CD4-positive, alpha-beta T cell (primary cell): ENCODE results near the gene OR10H5. TPM values are rescaled to one million over a fixed set of nuclear protein-coding genes. Genes with fewer than 3 reads are reported as not detected.
A peak's percentile ranks its signal among the peaks of the same experiment; 100 is the strongest.
"Not testable (repeated sequence)": the region's sequence is repeated elsewhere in the genome, so short reads cannot be mapped to it uniquely, and the experiment has no call there.

Experiments used
- ATAC-seq: fragments of 200-7000 bp; cut with Tn5 transposase; one replicate; pipeline ENCODE4 v1.10.0; 2022; ENCODE audit warnings: mild to moderate bottlenecking; ENCODE audit not compliant: poor library complexity
- CTCF ChIA-PET: fragments of 350-600 bp; sonication (Branson Sonifier 250); formaldehyde crosslinking; loops from one replicate; lab custom pipeline; 2021; ENCODE audit warnings: antibody characterized with exemption, inconsistent platforms; lab: Charles Lee
- POLR2A ChIA-PET: fragments of 350-600 bp; sonication (Branson Sonifier 250); formaldehyde crosslinking; loops from one replicate; lab custom pipeline; 2021; ENCODE audit warnings: antibody characterized with exemption, inconsistent platforms; lab: Charles Lee
- DNase-seq, 14 experiments: peaks; one replicate each; pipeline ENCODE4 v3.0.0-alpha.2; 2013 to 2020; ENCODE audit warnings: mixed read lengths in 2 of 14
- H3K27ac ChIP-seq, 2 donors: one replicate each; pipeline versions ENCODE4 v1.5.1 to v1.7.0; 2013; ENCODE audit warnings: low read length in 2 of 2, low read depth in 1 of 2, mild to moderate bottlenecking in 1 of 2
- H3K27me3 ChIP-seq, 2 experiments: 1 replicate in 1 of 2; 2 replicates in 1 of 2; pipeline versions ENCODE4 v1.6.1 to v1.7.0; 2013; ENCODE audit warnings: low read length in 2 of 2, control low read depth in 1 of 2, mild to moderate bottlenecking in 1 of 2, moderate library complexity in 1 of 2; ENCODE audit not compliant: insufficient read depth in 2 of 2, control insufficient read depth in 1 of 2
- H3K36me3 ChIP-seq: one replicate; pipeline ENCODE4 v1.6.1; 2013; ENCODE audit warnings: low read length, control low read depth; ENCODE audit not compliant: insufficient read depth
- H3K4me1 ChIP-seq: one replicate; pipeline ENCODE4 v1.6.1; 2013; ENCODE audit warnings: low read length, control low read depth; ENCODE audit not compliant: insufficient read depth
- H3K4me3 ChIP-seq: one replicate; pipeline ENCODE4 v1.5.1; 2013; ENCODE audit warnings: mild to moderate bottlenecking, low read length, moderate library complexity
- H3K9me3 ChIP-seq, 2 experiments: 1 replicate in 1 of 2; 2 replicates in 1 of 2; pipeline versions ENCODE4 v1.6.1 to v1.7.0; 2013; ENCODE audit warnings: low read length in 2 of 2, mild to moderate bottlenecking in 2 of 2, control low read depth in 1 of 2, moderate library complexity in 1 of 2; ENCODE audit not compliant: control insufficient read depth in 1 of 2, insufficient read depth in 1 of 2
- H3K27ac Mint-ChIP-seq: one replicate; pipeline ENCODE4 v1.8.0; 2020; ENCODE audit warnings: mixed read lengths
- H3K27me3 Mint-ChIP-seq: one replicate; pipeline ENCODE4 v1.8.0; 2021; ENCODE audit warnings: mixed read lengths
- H3K36me3 Mint-ChIP-seq: one replicate; pipeline ENCODE4 v1.8.0; 2021; ENCODE audit warnings: low read depth, mixed read lengths
- H3K4me1 Mint-ChIP-seq: one replicate; pipeline ENCODE4 v1.8.0; 2021; ENCODE audit warnings: low read depth, mixed read lengths
- H3K4me3 Mint-ChIP-seq: one replicate; pipeline ENCODE4 v1.8.0; 2020; ENCODE audit warnings: mild to moderate bottlenecking, mixed read lengths
- H3K9me3 Mint-ChIP-seq: one replicate; pipeline ENCODE4 v1.8.0; 2020; ENCODE audit warnings: mixed read lengths
- intact Hi-C, 2 experiments: fragments of 100-400 bp; cut with DNase I in 1 of 2; cut with micrococcal nuclease in 1 of 2; formaldehyde crosslinking; loops; one replicate each; pipeline versions ENCODE4 v1.15.1 to v1.9.0; 2023 to 2025; cut with DNase I, micrococcal nuclease
- total RNA-seq, 174 experiments: library from RNA in 2 of 174; stranded (reverse) in 2 of 174; gene quantifications; one replicate each; pipeline ENCODE4 v1.2.3 and lab custom pipeline; 2021 to 2026
- TF ChIP-seq, protein P1 (sequence below): fragments of 200-600 bp; IDR thresholded peaks from one replicate; pipeline ENCODE4 v1.8.0; 2022; ENCODE audit warnings: antibody characterized with exemption, mild to moderate bottlenecking

The OR10H5 gene
- total RNA-seq, 2 experiments from 2014 or later = not detected

- Histone ChIP-seq H3K9me3 (no peaks in the 10 kb centered on the region), H3K27ac (no peak overlapping the region), H3K4me1 (peaks cover 38% of the 10 kb centered on the region), H3K27me3 (no peaks in the 10 kb centered on the region), H3K36me3 (no peaks in the 10 kb centered on the region), H3K4me3 (no peak overlapping the region)
- ATAC-seq = no peak
- H3K4me1 Mint-ChIP-seq = peaks cover 49% of the 10 kb centered on the region
- H3K36me3 Mint-ChIP-seq = peaks cover 4% of the 10 kb centered on the region
- no peaks in the 10 kb centered on the region for H3K27me3 Mint-ChIP-seq
- ChIA-PET POLR2A (no interaction called here), CTCF (interaction anchor here (0.7 kb wide), 2 partner anchors 303 to 1550 kb away, joined by 3 read pairs; no protein-coding TSS in a partner anchor)
- TF ChIP-seq, protein P1, sequence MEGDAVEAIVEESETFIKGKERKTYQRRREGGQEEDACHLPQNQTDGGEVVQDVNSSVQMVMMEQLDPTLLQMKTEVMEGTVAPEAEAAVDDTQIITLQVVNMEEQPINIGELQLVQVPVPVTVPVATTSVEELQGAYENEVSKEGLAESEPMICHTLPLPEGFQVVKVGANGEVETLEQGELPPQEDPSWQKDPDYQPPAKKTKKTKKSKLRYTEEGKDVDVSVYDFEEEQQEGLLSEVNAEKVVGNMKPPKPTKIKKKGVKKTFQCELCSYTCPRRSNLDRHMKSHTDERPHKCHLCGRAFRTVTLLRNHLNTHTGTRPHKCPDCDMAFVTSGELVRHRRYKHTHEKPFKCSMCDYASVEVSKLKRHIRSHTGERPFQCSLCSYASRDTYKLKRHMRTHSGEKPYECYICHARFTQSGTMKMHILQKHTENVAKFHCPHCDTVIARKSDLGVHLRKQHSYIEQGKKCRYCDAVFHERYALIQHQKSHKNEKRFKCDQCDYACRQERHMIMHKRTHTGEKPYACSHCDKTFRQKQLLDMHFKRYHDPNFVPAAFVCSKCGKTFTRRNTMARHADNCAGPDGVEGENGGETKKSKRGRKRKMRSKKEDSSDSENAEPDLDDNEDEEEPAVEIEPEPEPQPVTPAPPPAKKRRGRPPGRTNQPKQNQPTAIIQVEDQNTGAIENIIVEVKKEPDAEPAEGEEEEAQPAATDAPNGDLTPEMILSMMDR = no peak
- H3K9me3 Mint-ChIP-seq = no peaks in the 10 kb centered on the region
- DNase-seq = no peak
- H3K4me3 Mint-ChIP-seq = no peak overlapping the region
- intact Hi-C loops = no loop called here
- no peak overlapping the region for H3K27ac Mint-ChIP-seq
Observed at GRCh38 chr19:15840833-15841232, 53.4 kb downstream of the OR10H5 start.

DNA sequence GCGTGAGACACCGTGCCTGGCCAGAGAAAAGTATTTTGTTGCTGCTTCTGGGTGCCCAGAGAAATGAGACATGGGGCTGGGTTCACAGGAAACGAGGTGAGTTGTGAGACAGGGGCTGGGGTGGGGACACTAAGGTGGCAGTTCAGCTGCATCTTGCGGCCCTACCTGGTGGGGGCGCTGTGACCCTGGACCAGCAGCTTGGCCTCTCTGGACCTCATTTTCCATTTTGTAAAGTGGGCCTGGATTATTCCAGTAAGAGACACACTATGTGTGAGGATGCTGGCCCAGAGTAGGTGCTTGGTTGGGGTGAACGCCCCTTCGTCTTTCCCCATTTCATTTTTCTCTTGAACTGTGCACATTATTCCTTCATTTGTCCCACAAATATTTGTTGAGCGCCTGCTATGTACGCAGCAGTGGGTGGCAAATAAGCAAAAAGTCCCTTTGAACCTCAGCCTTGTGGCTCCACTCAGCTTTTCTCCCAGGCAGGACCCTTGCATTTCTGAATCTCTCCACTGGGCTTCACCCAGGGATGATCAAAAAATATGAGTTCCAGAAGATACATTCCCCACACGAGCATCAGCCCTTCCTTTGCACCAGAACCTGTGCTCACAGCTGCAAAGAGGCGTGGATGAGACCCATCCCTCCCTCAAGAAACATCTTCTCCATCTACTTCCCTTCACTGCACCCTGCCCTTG, 54.6 kb downstream of the OR10H5 start:
- Histone ChIP-seq H3K27ac (no peak overlapping the region), H3K4me1 (peaks cover 33% of the 10 kb centered on the region), H3K27me3 (no peaks in the 10 kb centered on the region), H3K4me3 (no peak overlapping the region), H3K9me3 (no peaks in the 10 kb centered on the region), H3K36me3 (no peaks in the 10 kb centered on the region)
- intact Hi-C loops = no loop called here
- H3K36me3 Mint-ChIP-seq = no peaks in the 10 kb centered on the region
- H3K4me3 Mint-ChIP-seq = no peak overlapping the region
- no peak overlapping the region for H3K27ac Mint-ChIP-seq
- no peaks in the 10 kb centered on the region for H3K9me3 Mint-ChIP-seq
- POLR2A ChIA-PET = no interaction called here
- TF ChIP-seq, protein P1 = no peak
- DNase-seq (peak in 1 of 14 experiments; percentile 35), ATAC-seq (no peak)
- H3K4me1 Mint-ChIP-seq = peaks cover 49% of the 10 kb centered on the region
- no peaks in the 10 kb centered on the region for H3K27me3 Mint-ChIP-seq
- CTCF ChIA-PET = interaction anchor here (0.6 kb wide), 1 partner anchor 25 kb away, joined by 3 read pairs; no protein-coding TSS in a partner anchor

DNA sequence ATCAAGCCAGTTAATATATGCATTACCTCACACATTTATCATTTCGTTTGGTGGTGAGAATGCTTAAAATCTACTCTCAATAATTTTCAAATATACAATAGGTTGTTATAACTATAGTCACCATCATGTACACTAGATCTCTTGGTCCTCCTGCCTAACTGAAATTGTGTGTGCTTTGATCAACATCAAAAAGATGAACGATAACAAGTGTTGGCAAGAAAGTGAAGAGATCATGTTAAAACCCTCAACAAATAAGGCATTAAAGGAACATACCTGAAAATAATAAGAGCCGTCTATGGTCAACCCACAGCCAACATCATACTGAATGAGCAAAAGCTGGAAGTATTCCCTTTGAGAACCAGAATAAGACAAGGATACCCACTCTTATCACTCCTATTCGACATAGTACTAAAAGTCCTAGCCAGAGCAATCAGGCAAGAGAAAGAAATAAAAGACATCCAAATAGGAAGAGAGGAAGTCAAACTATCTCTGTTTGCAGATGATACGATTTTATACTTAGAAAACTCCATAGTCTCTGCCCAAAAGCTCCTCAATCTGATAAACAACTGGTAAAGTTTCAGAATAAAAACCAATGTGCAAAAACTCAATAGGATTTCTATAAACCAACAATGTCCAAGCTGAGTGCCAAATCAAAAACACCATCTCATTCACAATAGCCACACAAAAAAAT, 55.9 kb downstream of the OR10H5 start:
- H3K4me1 Mint-ChIP-seq = peaks cover 43% of the 10 kb centered on the region
- peak overlapping the region; percentile 17 for H3K4me3 Mint-ChIP-seq
- no peaks in the 10 kb centered on the region for H3K27me3 Mint-ChIP-seq

DNA sequence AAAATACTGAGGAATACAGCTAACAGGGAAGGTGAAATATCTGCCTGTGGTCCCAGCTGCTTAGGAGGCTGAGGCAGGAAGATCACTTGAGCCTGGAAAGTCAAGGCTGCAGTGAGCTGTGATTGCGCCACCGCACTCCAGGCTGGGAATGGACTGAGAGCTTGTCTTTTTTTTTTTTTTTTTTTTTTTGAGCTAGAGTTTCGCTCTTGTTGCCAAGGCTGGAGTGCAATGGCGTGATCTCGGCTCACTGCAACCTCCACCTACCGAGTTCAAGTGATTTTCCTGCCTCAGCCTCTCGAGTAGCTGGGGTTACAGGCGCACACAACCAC, 56.4 kb downstream of the OR10H5 start:
- H3K36me3 Mint-ChIP-seq, H3K36me3 ChIP-seq, CTCF ChIA-PET, H3K27me3 Mint-ChIP-seq, H3K9me3 ChIP-seq, intact Hi-C loops, H3K9me3 Mint-ChIP-seq, H3K27ac ChIP-seq, H3K27me3 ChIP-seq, DNase-seq, H3K4me3 ChIP-seq, ATAC-seq: not testable (repeated sequence)
- Mint-ChIP-seq H3K4me1 (peaks cover 40% of the 10 kb centered on the region), H3K4me3 (peak overlapping the region; percentile 17), H3K27ac (peak overlapping the region; percentile 76)
- peaks cover 31% of the 10 kb centered on the region for H3K4me1 ChIP-seq
- POLR2A ChIA-PET = interaction anchor here (1.2 to 1.4 kb wide), 2 partner anchors 8 to 18 kb away, joined by 5 to 7 read pairs; no protein-coding TSS in a partner anchor

More for the DNA sequence above, 55.9 kb downstream of the OR10H5 start:
- no peaks in the 10 kb centered on the region for H3K9me3 ChIP-seq
- H3K4me3 ChIP-seq = no peak overlapping the region
- H3K4me1 ChIP-seq = peaks cover 31% of the 10 kb centered on the region
- no peaks in the 10 kb centered on the region for H3K9me3 Mint-ChIP-seq
- TF ChIP-seq, protein P1 = no peak
- ChIA-PET CTCF (no interaction called here), POLR2A (interaction anchor here (1.4 kb wide), 1 partner anchor 17 kb away, joined by 5 read pairs; no protein-coding TSS in a partner anchor)
- peak in 3 of 14 experiments; percentile 13 to 34 (median 29) for DNase-seq
- no peak overlapping the region for H3K27ac ChIP-seq
- no peaks in the 10 kb centered on the region for H3K36me3 ChIP-seq
- intact Hi-C loops = no loop called here
- no peak for ATAC-seq
- H3K36me3 Mint-ChIP-seq = no peaks in the 10 kb centered on the region
- H3K27me3 ChIP-seq = no peaks in the 10 kb centered on the region
- H3K27ac Mint-ChIP-seq = peak overlapping the region; percentile 76
